HG03097 (cell line): ENCODE results near the gene GPBP1.

Experiments
- ATAC-seq: cut with Tn5 transposase; IDR thresholded peaks from one replicate; pipeline ENCODE4 v1.9.1; 2021; ENCODE audit not compliant: unreplicated experiment, low FRiP score

Gene GPBP1

DNA sequence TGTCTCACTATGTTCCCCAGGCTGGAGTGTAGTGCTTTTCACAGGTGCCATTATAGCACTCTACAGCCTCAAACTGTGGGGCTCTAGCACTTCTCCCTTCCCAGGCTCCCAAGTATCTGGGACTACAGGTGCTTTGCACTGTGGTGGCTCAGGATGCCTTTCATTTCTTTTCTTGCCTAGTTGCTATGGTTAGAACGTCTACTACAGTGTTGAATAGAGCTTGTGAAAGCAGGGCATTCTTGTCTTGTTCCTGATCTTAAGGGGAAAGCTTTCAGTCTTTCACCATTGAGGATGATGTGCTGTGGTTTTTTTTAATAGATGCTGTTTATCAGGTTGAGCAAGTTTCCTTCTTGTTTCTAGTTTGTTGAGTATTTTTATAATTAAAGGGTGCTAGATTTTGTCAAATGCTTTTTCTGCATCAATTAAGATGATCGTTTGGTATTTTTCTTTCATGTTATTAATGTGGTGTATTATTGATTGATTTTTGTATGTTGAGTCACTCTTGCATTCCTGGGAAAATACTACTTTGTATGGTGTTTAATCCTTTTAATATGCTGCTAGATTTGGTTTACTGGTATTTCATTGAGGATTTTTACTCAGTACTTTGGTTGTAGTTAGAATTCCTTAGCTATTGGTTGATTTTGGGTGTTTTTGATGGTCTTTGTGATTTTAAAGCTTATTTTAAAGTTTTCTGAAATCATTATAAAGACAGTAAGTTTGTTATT, 35.6 kb downstream of the GPBP1 start:
- no peak for ATAC-seq

DNA sequence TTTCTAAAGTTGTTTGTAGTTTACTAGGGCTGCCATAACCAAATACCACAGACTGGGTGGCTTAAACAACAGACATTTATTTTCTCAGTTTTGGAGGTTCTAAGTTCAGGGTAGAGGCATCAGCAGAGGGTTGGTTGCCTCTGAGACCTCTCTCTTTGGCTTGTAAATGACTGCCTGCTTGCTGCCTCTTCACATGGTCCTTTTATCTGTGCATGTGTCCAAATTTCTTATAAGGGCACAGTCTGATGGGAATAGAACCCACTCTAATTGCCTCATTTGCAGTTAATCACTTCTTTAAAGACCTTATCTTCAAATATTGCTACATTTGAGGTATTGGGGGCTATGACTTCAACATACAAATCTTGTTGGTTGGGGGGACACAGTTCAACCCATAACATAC, 36.8 kb downstream of the GPBP1 start:
- ATAC-seq, result no peak

DNA sequence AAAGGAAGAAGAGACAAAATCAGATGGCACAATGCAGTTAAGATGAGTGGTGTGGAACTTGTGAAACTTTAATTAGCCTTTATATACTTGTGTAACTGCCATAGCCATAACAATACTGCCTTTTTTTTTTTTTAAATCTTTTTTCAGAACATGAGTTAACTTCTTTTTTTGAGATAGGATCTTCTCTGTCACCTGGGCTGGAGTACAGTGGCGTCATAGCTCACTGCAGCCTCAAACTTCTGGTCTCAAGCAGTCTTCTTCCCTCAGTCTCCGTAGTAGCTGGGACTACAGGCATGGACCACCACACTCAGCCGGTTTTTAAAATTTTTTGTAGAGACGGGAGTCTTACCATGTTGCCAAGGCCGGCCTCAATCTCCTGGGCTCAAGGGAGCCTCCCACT, 37.2 kb downstream of the GPBP1 start:
- ATAC-seq, result no peak

DNA sequence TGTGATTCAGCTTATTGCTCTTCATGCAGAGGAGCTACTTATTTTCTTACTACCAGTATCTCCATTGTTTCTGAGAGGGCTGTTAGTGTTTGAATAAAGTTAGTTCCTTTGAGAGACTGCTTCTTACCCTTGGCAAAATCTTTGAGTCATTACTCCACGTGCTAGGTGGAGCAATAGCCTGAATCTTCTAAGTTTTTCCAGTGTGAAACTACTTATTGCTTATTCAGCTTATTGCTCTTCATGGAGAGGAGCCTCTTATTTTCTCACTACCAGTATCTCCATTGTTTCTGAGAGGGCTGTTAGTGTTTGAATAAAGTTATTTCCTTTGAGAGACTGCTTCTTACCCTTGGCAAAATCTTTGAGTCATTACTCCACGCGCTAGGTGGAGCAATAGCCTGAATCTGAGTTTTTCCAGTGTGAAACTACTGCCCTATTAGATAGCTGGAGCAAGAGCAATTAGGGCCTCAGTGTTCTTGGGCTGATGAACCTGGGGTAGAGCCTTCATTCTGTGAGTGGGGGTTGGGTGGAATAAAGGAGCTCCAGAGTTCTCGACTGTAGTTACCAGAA, 41.9 kb downstream of the GPBP1 start:
- ATAC-seq, result no peak

DNA sequence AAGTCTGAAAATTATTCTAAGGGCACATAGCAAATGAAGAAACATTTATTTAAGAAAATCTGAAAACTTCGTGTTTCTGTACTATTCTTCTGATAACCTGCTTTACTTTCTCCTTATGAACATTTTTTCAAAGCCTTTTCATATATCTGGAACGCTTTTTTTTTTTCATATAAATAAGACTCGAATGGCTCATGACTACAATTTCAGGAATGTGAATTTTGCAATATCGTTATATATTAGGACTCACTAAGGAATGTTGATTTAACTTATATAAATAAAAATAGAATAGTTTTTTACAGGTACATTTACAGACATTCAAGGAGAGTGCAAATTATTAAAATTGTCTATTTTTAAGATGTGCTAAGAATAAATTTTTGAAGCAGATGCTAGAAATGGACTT, 42.9 kb downstream of the GPBP1 start:
- ATAC-seq, result no peak

DNA sequence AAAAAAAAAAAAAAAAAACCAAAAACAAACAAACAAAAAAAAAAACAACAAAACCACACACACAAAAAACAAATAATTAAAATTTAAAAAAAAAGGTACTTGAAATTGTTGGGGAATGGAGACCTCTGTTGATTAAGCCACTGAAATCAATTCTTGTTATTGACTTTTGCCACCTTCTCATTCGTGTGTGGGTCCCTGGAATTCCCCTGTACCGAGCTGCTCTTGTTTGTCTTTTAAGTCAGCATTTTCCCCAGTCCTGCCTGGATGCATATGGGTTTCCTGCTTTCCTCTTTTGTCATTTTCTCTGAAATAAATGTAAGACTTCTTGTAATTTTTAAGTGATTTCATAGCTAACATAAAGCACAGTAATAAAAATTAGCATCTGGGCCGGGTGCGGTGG, 45.5 kb downstream of the GPBP1 start:
- ATAC-seq, result no peak

DNA sequence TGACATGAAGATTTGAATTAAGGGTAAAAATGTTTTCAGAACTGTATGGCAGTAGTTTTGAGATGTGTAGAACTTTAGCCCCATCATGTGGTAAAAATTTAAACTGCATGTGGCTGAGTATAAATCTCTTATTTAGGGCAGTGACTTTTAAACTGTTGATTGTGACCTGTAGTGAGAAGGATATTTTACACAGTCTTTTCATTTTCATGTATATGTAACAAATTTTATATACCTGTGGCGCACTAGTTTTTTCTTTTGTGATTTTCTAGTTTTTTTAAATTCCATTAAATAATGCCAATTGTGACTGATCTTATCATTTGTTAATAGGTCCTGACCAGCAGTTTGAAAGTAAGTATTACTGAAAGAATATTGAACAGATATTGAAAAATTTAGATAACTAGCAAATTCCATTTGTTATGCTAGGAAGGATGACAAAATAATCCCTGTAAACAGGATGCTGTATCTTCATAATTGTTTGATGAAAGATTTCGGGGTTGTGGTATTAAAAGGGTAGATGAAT, 47.2 kb downstream of the GPBP1 start:
- no peak for ATAC-seq

DNA sequence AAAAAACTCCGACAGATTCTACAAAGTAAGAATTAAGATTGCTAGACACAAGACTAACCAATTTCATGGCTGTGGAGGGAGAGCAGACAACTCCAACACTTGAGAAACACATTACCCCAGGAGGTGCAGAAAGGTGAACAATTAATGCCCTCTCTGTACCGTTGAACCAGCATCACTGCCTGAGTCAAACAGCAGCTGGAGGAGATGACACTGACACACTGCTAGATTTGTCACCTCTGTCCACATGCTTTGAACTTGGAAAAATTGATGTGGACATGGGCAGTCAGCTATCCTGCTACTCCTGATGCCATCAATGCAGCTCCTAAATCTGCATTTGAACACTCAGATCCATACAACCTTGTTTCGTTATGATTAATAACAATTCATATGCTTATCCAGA, 51.7 kb downstream of the GPBP1 start:
- no peak for ATAC-seq

DNA sequence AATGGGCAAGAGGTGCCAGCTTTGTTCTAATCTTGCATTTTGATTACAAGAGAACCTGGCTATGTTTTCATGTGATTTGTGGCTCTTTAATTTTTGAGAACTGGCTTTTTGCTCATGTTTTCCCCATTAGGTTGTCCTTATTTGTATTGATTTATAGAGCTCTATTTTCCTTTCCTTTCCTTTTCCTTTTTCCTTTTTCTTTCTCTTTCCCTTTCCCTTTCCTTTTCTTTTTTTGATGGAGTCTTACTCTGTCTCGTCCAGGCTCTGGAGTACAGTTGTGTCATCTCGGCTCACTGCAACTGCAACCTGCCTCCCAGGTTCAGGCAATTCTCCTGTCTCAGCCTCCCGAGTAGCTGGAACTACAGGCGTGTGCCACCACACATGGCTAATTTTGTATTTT, 55.5 kb downstream of the GPBP1 start:
- ATAC-seq, result no peak

DNA sequence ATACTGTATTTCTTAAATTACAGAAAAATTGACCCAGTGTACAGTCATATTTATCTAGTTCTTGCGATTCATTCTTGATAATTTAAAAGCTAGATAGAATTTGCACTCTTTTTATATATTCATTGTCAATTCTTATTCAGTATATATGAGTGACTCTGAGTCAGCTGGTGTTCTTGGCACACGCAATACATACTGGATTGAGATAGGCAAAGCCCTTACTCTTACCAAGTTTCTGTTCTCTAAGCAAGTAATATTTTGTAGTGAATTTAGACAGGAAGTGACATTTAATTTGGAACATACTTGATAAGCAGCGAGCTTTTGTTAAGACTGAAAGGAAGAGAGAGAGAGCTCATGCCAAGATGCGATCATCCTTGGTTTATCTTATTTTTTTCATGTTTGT, 57.7 kb downstream of the GPBP1 start:
- no peak for ATAC-seq

DNA sequence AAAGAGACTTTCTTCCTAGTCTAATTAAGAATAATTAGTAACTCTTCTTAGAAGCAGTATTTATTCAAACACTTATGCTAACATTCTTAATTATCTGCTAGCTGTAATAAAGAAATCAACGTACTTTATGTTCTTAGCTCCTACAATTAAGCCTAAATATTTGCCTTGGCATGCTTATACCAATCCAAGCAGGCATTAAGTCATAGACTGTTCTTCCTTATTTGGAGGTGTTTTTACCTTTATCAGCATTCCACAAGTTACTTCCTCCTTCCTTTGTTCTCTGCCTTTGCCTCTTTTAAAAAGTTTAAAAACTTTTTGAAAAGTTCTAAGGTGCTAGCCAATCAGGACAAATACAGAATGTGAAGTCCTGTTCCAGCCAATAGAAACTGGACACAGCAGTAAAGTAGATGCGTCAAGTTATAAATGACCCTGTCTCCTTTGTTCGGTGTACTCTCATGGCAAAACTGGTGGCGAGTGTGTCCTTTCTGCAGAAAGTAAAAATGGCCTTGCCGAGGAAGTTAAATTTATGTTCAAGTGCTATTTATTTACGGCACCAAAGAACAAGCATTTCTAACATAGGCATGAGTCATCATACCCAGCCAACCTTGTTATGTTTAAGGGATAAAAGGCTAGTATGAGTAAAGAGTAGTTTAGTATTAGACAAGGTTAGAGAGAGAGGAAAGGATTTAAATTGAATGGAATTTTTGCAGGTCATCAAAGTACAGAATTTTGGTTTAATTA, 58.6 kb downstream of the GPBP1 start:
- no peak for ATAC-seq

DNA sequence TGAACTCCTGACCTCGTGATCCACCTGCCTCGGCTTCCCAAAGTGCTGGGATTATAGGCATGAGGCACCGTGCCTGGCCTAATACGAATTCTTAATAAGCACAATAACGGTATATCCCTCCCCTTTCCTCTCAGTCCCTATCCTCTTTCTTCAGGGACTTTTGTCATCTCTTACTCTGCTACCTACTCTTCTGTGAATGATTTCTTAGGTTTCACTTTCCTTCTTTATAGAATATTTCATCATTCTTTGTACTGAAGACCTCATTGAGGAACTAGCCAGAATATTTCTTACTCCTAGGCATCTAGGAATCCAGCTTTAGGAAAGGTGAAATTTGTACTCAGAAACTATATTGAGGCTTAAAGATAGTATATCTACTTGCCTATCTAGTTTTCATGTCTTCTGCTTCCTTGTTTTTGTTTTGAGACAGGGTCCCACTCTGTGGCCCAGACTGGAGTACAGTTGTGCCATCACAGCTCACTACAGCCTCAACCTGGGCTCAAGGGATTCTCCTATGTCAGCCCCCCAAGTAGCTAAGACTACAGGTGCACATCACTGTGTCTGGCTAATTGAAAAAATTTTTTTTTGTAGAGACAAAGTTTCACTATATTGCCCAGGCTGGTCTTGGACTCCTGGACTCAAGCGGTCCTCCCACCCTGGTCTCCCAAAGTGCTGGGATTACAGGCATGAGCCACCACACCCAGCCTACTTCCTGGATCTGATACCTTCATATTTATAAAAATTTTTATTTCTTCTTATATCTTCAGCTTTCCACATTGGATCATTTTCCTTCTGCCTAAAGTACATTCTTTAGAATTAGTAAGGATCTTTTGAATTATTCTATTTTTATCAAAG, 69.7 kb downstream of the GPBP1 start:
- ATAC-seq, result peak; percentile 70

DNA sequence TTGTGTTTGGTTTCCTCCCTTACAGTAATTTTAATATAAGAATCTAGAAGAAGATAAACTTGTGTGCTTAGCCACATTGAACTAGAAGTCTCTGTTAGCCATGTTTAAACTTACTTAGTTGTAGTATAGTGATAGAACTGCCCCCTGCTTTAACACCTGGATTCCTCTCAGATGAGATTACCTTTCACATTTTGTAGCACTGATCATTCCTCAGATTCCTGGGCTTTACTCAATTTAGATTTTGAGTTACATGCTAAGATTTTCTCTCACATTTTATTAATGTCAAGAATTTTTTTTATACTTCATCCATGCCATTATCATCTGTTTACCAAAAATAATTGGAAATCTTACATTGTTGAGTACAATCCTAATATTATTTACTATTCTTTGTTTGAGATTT, 70.5 kb downstream of the GPBP1 start:
- ATAC-seq, result no peak

DNA sequence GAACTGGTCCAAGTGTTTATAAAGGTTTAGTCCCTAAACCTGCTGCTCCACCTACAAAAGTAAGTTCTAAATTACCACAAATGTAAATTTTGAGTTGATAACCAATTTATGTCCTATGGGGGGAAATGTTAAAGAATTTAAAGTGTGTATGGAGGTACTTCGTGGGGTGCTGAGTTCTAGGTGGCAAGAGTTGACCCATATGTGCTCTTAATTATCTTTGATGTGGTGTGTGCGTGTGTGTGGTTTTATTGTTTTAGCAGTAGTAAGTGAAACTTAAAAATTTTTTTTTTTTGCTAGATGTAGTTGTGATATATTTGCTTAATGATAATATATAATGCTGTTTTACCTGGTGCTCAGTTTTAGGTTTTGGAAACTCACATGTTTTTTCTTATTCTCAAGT, 72.6 kb downstream of the GPBP1 start:
- ATAC-seq, result no peak

DNA sequence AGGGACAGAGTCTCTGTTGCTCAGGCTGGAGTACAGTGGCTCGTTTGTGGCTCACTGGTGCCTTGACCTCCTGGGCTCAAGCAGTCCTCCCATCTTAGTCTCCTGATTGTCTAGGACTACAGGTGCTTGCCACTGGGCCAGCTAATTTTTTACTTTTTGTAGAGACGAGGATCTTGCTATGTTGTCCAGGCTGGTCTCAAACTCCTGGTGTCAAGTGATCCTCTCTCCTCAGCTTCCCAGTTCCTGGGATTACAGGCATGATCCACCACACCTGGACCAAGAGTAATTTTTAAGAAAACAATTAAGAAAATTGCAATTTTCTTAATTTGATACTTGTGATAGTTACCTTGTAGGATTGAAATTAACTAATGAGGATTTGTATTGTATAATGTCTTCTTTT, 73.9 kb downstream of the GPBP1 start:
- no peak for ATAC-seq

DNA sequence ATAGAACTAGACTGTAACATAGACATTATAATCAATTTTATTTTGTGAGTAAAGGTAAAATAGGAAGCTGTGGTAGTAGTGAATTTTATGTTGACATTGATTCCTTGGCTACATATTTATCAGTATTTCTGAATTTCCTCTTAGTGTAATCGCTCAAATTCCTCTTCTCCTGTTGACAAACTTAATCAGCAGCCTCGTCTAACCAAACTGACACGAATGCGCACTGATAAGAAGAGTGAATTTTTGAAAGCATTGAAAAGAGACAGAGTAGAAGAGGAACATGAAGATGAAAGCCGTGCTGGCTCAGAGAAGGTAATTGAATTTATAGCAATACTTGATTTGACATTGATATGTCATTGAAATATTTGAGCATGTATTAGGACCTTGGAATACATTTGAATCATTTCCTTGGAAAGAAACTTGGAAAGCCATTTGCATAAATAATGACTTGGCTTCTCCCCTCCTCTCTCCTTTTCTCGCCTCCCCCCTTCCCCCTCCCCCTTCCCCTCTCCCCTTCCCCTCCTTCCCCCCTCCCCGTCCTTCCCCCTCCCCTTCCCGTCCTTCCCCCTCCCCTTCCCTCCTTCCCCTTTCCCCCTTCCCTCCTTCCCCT, 75.5 kb downstream of the GPBP1 start:
- no peak for ATAC-seq

DNA sequence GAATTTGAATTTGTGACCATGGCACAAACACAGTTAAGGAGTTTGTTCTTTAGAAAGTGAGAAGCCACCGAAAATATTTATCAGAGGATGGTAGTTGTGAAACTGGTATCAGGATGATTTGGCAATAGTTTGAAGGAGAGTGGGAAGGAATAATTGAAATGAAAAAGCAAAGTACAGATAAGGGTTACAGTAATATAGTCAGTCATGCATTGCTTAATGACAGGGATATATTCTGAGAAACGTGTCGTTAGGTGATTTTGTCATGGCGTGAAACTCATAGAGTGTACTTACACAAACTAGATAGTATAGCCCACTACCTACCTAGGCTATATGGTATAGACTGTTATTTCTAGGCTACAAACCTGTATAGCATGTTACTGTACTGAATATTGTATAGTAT, 84.2 kb downstream of the GPBP1 start:
- ATAC-seq, result no peak

DNA sequence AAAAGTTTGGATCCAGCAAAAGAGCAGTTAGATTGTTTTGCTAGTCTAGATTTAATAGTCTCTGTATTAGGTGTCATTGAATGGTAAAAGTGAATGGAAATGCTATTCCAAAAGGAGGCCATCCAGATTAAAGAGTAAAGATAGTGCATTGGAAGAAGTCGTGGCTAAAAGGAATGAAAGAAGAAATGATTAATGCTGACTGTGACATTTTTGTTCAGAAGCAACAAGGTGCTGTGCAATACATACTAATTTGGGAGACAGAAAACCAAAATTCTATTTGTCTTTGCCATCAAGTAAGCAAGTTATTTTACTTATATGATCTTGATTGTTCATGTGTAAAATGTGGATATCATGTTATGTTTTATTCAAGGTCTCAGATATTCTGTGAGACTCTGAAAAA, 85.1 kb downstream of the GPBP1 start:
- ATAC-seq, result no peak

DNA sequence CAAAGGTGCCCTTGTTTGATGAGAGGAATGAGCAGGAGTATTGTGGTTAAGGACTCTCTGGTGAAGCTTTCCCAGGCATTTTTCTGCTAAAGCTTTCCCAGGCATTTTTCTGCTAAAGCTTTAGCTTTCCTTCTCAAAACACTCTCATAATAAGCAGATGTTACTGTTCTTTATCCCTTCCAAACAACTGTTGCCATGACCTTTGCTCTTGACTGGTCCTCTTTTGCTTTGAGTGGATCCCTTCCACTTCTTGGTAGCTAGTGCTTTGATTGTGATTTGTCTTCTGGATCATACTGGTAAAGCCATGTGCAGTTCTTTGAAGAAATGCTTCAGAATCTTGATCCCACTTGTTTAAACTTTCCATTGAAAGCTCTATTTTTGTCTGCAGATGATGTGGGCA, 85.8 kb downstream of the GPBP1 start:
- no peak for ATAC-seq

DNA sequence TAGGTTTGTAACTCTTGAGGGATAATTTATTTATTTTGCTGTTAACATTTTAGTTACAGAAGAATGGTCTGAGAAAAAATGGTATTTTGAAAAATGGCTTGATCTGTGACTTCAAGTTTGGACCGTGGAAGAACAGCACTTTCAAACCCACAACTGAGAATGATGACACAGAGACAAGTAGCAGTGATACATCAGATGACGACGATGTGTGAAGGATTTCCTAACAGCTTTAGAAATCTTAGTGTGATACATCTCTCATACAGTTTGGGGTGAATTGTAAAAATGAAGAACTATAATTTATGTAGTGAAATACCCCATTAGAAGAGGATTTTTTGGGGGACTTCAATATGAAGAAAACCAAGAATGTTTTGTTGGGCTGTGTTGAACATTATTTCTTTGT, 88.7 kb downstream of the GPBP1 start:
- no peak for ATAC-seq

DNA sequence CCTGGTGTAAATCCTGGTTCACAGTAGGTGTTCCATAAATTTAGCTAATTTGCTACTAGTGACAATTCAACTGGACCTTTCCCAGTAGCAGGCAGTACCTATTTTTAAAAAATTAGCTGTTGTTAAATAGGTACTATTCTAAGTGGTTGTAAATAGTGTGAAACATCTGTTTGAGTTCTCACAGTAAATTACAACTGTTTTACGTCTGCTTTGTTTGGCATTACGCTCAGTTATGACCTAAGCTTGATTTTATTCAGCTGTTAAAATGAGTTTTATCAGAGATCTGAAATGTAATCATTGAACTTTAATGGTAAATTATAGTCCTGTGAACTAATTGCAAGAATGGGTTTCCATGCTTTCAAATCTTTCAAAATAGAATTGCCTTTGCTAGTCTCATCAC, 93.9 kb downstream of the GPBP1 start:
- no peak for ATAC-seq
